Activated B cell treated with CpG ODN at 0.5 μM for 24 hours (primary cell): ENCODE data around the gene ZNF722. TPM values are rescaled to one million over a fixed set of nuclear protein-coding genes. Genes with fewer than 3 reads are reported as not detected.
"Not testable (repeated sequence)": the region's sequence is repeated elsewhere in the genome, so short reads cannot be mapped to it uniquely, and the experiment has no call there.

Experiments used
- ATAC-seq: fragments of 200-7000 bp; cut with Tn5 transposase; one replicate; pipeline ENCODE4 v1.10.0; 2021; ENCODE audit warnings: low read depth, mild to moderate bottlenecking, moderate library complexity
- CTCF ChIA-PET: fragments of 350-600 bp; sonication (Branson Sonifier 250); formaldehyde crosslinking; loops from one replicate; lab custom pipeline; 2021; ENCODE audit warnings: antibody characterized with exemption; lab: Charles Lee
- POLR2A ChIA-PET: fragments of 350-600 bp; sonication (Branson Sonifier 250); formaldehyde crosslinking; loops from one replicate; lab custom pipeline; 2021; ENCODE audit warnings: antibody characterized with exemption; lab: Charles Lee
- DNase-seq: peaks from one replicate; pipeline ENCODE4 v3.0.0; 2022
- H3K27ac Mint-ChIP-seq: one replicate; pipeline ENCODE4 v1.8.0; 2020; ENCODE audit warnings: mixed read lengths
- H3K27me3 Mint-ChIP-seq: one replicate; pipeline ENCODE4 v1.8.0; 2021; ENCODE audit warnings: mixed read lengths
- H3K36me3 Mint-ChIP-seq: one replicate; pipeline ENCODE4 v1.8.0; 2021; ENCODE audit warnings: low read depth, mixed read lengths
- H3K4me1 Mint-ChIP-seq: one replicate; pipeline ENCODE4 v1.8.0; 2021; ENCODE audit warnings: mixed read lengths
- H3K4me3 Mint-ChIP-seq: one replicate; pipeline ENCODE4 v1.8.0; 2020; ENCODE audit warnings: mild to moderate bottlenecking, mixed read lengths
- H3K9me3 Mint-ChIP-seq: one replicate; pipeline ENCODE4 v1.8.0; 2020; ENCODE audit warnings: mixed read lengths
- intact Hi-C: fragments of 100-400 bp; cut with micrococcal nuclease; formaldehyde crosslinking; loops from one replicate; pipeline ENCODE4 v1.15.1; 2024
- total RNA-seq: library from RNA; stranded (reverse); gene quantifications from 2 replicates; pipeline ENCODE4 v1.2.3, GENCODE V29; 2022
- TF ChIP-seq, protein P1 (sequence below): fragments of 200-600 bp; IDR thresholded peaks from one replicate; pipeline ENCODE4 v1.8.0; 2022; ENCODE audit warnings: antibody characterized with exemption, mild to moderate bottlenecking

ZNF722 gene
- total RNA-seq, result not detected in 2 replicates

- Mint-ChIP-seq H3K27ac (no peak within 1 kb of the TSS), H3K36me3 (no peaks in the 10 kb centered on the region), H3K4me1 (no peaks in the 10 kb centered on the region), H3K27me3 (no peaks in the 10 kb centered on the region), H3K9me3 (peaks cover 12% of the 10 kb centered on the region), H3K4me3 (no peak within 1 kb of the TSS)
- no peak for ATAC-seq
- ChIA-PET POLR2A (no interaction called here), CTCF (no interaction called here)
- TF ChIP-seq, protein P1, sequence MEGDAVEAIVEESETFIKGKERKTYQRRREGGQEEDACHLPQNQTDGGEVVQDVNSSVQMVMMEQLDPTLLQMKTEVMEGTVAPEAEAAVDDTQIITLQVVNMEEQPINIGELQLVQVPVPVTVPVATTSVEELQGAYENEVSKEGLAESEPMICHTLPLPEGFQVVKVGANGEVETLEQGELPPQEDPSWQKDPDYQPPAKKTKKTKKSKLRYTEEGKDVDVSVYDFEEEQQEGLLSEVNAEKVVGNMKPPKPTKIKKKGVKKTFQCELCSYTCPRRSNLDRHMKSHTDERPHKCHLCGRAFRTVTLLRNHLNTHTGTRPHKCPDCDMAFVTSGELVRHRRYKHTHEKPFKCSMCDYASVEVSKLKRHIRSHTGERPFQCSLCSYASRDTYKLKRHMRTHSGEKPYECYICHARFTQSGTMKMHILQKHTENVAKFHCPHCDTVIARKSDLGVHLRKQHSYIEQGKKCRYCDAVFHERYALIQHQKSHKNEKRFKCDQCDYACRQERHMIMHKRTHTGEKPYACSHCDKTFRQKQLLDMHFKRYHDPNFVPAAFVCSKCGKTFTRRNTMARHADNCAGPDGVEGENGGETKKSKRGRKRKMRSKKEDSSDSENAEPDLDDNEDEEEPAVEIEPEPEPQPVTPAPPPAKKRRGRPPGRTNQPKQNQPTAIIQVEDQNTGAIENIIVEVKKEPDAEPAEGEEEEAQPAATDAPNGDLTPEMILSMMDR, result no peak
- intact Hi-C loops, result no loop called here
- no peak for DNase-seq
Observed at GRCh38 chr7:63998549-63998948, at the start of gene ZNF722. Gene ZNF722 (plus strand): TSS chr7:63998849. CDS start chr7:63998962, 113 bp downstream.

GRCh38 chr7:63953181-63953580 lies 45.5 kb upstream of the ZNF722 start:
- TF ChIP-seq, protein P1, result no peak
- H3K27me3 Mint-ChIP-seq, result no peaks in the 10 kb centered on the region
- intact Hi-C loops, result no loop called here
- ATAC-seq, result no peak
- no peak for DNase-seq
- ChIA-PET POLR2A (no interaction called here), CTCF (no interaction called here)
- H3K36me3 Mint-ChIP-seq, result no peaks in the 10 kb centered on the region
- no peak overlapping the region for H3K27ac Mint-ChIP-seq
- peaks cover 22% of the 10 kb centered on the region for H3K9me3 Mint-ChIP-seq
- H3K4me3 Mint-ChIP-seq, result no peak overlapping the region
- no peaks in the 10 kb centered on the region for H3K4me1 Mint-ChIP-seq

GRCh38 chr7:63968629-63969028 lies 30.0 kb upstream of the ZNF722 start:
- ChIA-PET POLR2A (no interaction called here), CTCF (no interaction called here)
- Mint-ChIP-seq H3K9me3 (peaks cover 16% of the 10 kb centered on the region), H3K27me3 (no peaks in the 10 kb centered on the region), H3K4me1 (no peaks in the 10 kb centered on the region), H3K27ac (no peak overlapping the region), H3K4me3 (no peak overlapping the region), H3K36me3 (no peaks in the 10 kb centered on the region)
- intact Hi-C loops, result loop anchor here (10.0 kb wide), 1 partner anchor 64 kb away; no protein-coding TSS in a partner anchor
- DNase-seq (no peak), ATAC-seq (no peak)
- TF ChIP-seq, protein P1, result no peak

DNA sequence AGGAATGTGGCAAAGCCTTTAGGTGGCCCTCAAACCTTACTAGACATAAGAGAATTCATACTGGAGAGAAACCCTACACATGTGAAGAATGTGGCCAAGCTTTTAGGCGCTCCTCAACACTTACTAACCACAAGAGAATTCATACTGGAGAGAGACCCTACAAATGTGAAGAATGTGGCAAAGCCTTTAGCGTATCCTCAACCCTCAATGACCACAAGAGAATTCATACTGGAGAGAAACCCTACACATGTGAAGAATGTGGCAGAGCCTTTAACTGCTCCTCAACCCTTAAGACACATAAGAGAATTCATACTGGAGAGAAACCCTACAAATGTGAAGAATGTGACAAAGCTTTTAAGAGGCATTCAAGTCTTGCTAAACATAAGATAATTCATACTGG lies 16.8 kb downstream of the ZNF722 start:
- CTCF ChIA-PET, H3K36me3 Mint-ChIP-seq, H3K27ac Mint-ChIP-seq, intact Hi-C loops, H3K27me3 Mint-ChIP-seq, H3K4me3 Mint-ChIP-seq, POLR2A ChIA-PET, DNase-seq, ATAC-seq, H3K4me1 Mint-ChIP-seq: not testable (repeated sequence)
- H3K9me3 Mint-ChIP-seq, result peaks cover 37% of the 10 kb centered on the region

DNA sequence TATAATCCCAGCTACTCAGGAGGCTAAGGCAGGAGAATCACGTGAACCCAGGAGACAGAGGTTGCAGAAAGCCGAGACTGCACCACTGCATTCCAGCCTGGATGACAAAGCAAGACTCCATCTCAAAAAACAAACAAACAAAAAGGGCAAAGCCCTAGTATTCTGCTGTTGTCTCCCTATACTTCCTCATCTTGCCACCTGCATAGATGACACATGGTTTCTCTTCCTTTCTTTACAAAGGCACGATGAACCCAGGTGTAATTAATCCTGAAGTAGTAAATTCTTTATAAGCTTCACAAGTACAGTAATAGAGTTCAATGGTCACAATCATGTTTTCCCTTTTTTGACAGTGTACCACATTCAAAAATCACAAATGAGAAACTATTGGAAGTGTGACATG lies 36.7 kb downstream of the ZNF722 start:
- H3K27me3 Mint-ChIP-seq, result no peaks in the 10 kb centered on the region
- DNase-seq (no peak), ATAC-seq (no peak)
- peaks cover 37% of the 10 kb centered on the region for H3K9me3 Mint-ChIP-seq
- intact Hi-C loops, result no loop called here
- H3K36me3 Mint-ChIP-seq, result no peaks in the 10 kb centered on the region
- no peaks in the 10 kb centered on the region for H3K4me1 Mint-ChIP-seq
- no peak overlapping the region for H3K4me3 Mint-ChIP-seq
- CTCF ChIA-PET, result no interaction called here
- no peak overlapping the region for H3K27ac Mint-ChIP-seq
- TF ChIP-seq, protein P1, result no peak
- POLR2A ChIA-PET, result no interaction called here

GRCh38 chr7:64037095-64037494 lies 38.4 kb downstream of the ZNF722 start:
- DNase-seq (no peak), ATAC-seq (no peak)
- no peak overlapping the region for H3K4me3 Mint-ChIP-seq
- no peaks in the 10 kb centered on the region for H3K4me1 Mint-ChIP-seq
- H3K27ac Mint-ChIP-seq, result no peak overlapping the region
- intact Hi-C loops, result no loop called here
- no peaks in the 10 kb centered on the region for H3K36me3 Mint-ChIP-seq
- ChIA-PET CTCF (no interaction called here), POLR2A (no interaction called here)
- TF ChIP-seq, protein P1, result no peak
- H3K9me3 Mint-ChIP-seq, result peaks cover 34% of the 10 kb centered on the region
- no peaks in the 10 kb centered on the region for H3K27me3 Mint-ChIP-seq
